ENCODE data around the gene CDC40.
A peak's percentile ranks its signal among the peaks of the same experiment; 100 is the strongest.

The CDC40 gene

DNA sequence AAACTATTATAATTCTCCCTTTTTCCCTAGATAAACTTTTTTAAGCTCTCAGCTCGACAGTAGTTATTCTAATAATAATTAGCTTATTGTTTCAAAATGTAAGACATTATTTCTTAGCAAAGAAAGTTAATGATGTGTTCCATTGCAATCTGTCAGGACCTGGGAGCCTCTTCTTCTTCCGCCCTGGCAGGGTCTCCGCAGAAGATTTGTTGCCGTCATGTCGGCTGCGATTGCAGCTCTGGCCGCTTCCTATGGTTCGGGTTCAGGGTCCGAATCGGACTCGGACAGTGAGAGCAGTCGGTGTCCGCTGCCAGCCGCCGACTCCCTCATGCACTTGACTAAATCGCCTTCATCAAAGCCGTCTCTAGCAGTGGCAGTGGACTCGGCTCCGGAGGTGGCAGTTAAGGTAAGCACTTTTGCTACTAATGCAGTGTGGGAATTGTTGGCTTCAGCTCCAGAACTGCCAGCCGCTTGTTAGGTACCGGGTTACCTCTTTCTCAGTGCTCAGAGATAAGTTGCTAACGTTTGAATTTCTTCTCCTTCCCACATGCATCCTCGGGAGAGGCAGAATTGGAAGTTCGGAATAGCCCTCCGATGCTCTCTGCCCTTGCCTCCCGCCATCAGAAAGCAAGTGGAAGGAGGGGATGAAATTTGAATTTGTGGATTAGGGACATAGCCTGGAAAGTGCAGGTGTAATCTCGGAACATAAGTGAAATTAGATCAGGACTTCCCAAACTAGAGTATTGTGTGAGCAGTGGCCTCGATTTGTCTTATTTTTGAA is at the start of gene CDC40:
Gene CDC40, plus strand, starts transcription at position 200 of the 781 bp plus-strand sequence. Its CDS starts 18 bp downstream, at position 218.
- H3K27me3 ChIP-seq (ENCODE audit: insufficient read depth, low read depth) = no peaks in the 10 kb centered on the region
- H3K4me1 ChIP-seq (ENCODE audit: low read depth, poor library complexity, severe bottlenecking) = peaks cover 32% of the 10 kb centered on the region
- TF ChIP-seq, protein P1, sequence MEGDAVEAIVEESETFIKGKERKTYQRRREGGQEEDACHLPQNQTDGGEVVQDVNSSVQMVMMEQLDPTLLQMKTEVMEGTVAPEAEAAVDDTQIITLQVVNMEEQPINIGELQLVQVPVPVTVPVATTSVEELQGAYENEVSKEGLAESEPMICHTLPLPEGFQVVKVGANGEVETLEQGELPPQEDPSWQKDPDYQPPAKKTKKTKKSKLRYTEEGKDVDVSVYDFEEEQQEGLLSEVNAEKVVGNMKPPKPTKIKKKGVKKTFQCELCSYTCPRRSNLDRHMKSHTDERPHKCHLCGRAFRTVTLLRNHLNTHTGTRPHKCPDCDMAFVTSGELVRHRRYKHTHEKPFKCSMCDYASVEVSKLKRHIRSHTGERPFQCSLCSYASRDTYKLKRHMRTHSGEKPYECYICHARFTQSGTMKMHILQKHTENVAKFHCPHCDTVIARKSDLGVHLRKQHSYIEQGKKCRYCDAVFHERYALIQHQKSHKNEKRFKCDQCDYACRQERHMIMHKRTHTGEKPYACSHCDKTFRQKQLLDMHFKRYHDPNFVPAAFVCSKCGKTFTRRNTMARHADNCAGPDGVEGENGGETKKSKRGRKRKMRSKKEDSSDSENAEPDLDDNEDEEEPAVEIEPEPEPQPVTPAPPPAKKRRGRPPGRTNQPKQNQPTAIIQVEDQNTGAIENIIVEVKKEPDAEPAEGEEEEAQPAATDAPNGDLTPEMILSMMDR (conservative IDR thresholded peaks at IDR 0.05; ENCODE audit: low read depth, low read length) = no peak
- peak within 1 kb of the TSS; percentile 90 for H2AFZ ChIP-seq (ENCODE audit: low read depth)
- H3K4me3 ChIP-seq (IDR thresholded peaks at IDR 0.05; ENCODE audit: insufficient read depth, low read depth, low read length) = no peak within 1 kb of the TSS
- H3K36me3 ChIP-seq (ENCODE audit: insufficient read depth) = no peaks in the 10 kb centered on the region
- H3K9ac ChIP-seq = peak within 1 kb of the TSS; percentile 60; the same call in 1 of the 2 replicates
- H4K20me1 ChIP-seq (ENCODE audit: insufficient read depth) = no peaks in the 10 kb centered on the region
- peak within 1 kb of the TSS; percentile 48 for H3K27ac ChIP-seq
- H3K4me2 ChIP-seq = peak within 1 kb of the TSS; percentile 95
- peaks cover 36% of the 10 kb centered on the region for H3K79me2 ChIP-seq (ENCODE audit: insufficient read depth, low read depth)

- Histone ChIP-seq H4K20me1 (ENCODE audit: insufficient read depth) (no peaks in the 10 kb centered on the region), H3K27ac (no peak overlapping the region), H3K4me3 (IDR thresholded peaks at IDR 0.05; ENCODE audit: insufficient read depth, low read depth, low read length) (no peak overlapping the region), H2AFZ (ENCODE audit: low read depth) (no peak overlapping the region), H3K4me1 (ENCODE audit: low read depth, poor library complexity, severe bottlenecking) (no peaks in the 10 kb centered on the region), H3K27me3 (ENCODE audit: insufficient read depth, low read depth) (no peaks in the 10 kb centered on the region), H3K4me2 (no peak overlapping the region), H3K79me2 (ENCODE audit: insufficient read depth, low read depth) (no peaks in the 10 kb centered on the region), H3K9ac (no peak overlapping the region), H3K36me3 (ENCODE audit: insufficient read depth) (no peaks in the 10 kb centered on the region)
- TF ChIP-seq, protein P1 (conservative IDR thresholded peaks at IDR 0.05; ENCODE audit: low read depth, low read length) = no peak
These were observed 42.0 kb upstream of the CDC40 start for GRCh38 chr6:110137924-110138887.

GRCh38 chr6:110139052-110139451 is 41.2 kb upstream of the CDC40 start:
- Histone ChIP-seq H3K27me3 (ENCODE audit: insufficient read depth, low read depth) (no peaks in the 10 kb centered on the region), H3K36me3 (ENCODE audit: insufficient read depth) (no peaks in the 10 kb centered on the region), H3K27ac (no peak overlapping the region), H4K20me1 (ENCODE audit: insufficient read depth) (no peaks in the 10 kb centered on the region), H3K4me3 (IDR thresholded peaks at IDR 0.05; ENCODE audit: insufficient read depth, low read depth, low read length) (no peak overlapping the region), H3K9ac (no peak overlapping the region), H3K4me2 (no peak overlapping the region), H3K79me2 (ENCODE audit: insufficient read depth, low read depth) (no peaks in the 10 kb centered on the region), H2AFZ (ENCODE audit: low read depth) (no peak overlapping the region), H3K4me1 (ENCODE audit: low read depth, poor library complexity, severe bottlenecking) (no peaks in the 10 kb centered on the region)
- TF ChIP-seq, protein P1 (conservative IDR thresholded peaks at IDR 0.05; ENCODE audit: low read depth, low read length) = no peak

DNA sequence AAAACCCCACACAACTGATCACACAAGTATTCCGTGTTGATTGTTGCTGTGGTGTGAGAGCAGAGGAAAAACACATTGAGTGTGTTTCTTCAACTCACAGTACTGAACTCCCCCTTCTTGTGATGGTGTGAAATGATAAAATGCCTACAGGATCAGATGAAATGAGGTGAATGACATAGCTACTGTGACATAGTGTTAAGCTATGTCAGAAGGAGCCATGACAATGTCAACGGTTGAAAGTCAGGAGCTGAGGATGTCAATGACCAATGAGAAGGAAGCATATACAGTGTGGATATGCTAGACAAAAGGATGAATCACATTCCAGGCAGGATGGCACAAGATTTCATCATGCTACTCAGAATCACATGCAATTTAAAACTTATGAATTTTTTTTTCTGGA is 39.6 kb upstream of the CDC40 start:
- H3K79me2 ChIP-seq (ENCODE audit: insufficient read depth, low read depth) = no peaks in the 10 kb centered on the region
- no peaks in the 10 kb centered on the region for H3K4me1 ChIP-seq (ENCODE audit: low read depth, poor library complexity, severe bottlenecking)
- H3K36me3 ChIP-seq (ENCODE audit: insufficient read depth) = no peaks in the 10 kb centered on the region
- TF ChIP-seq, protein P1 (conservative IDR thresholded peaks at IDR 0.05; ENCODE audit: low read depth, low read length) = no peak
- H2AFZ ChIP-seq (ENCODE audit: low read depth) = no peak overlapping the region
- H3K27ac ChIP-seq = no peak overlapping the region
- no peaks in the 10 kb centered on the region for H3K27me3 ChIP-seq (ENCODE audit: insufficient read depth, low read depth)
- no peak overlapping the region for H3K4me2 ChIP-seq
- H4K20me1 ChIP-seq (ENCODE audit: insufficient read depth) = no peaks in the 10 kb centered on the region
- no peak overlapping the region for H3K4me3 ChIP-seq (IDR thresholded peaks at IDR 0.05; ENCODE audit: insufficient read depth, low read depth, low read length)
- no peak overlapping the region for H3K9ac ChIP-seq

Measured in KMS-11 (cell line).